Measurements from ENCODE around the gene TLL2.

Gene TLL2

GRCh38 chr10:96456296-96456840 is 57.4 kb downstream of the TLL2 start:
- H3K27ac Mint-ChIP-seq, result no peak overlapping the region
- no peak overlapping the region for H3K4me3 Mint-ChIP-seq
- H3K4me1 Mint-ChIP-seq, result no peaks in the 10 kb centered on the region
- H3K36me3 Mint-ChIP-seq, result no peaks in the 10 kb centered on the region
- peaks cover 7% of the 10 kb centered on the region for H3K9me3 Mint-ChIP-seq
- no peaks in the 10 kb centered on the region for H3K27me3 Mint-ChIP-seq

GRCh38 chr10:96453856-96454583 is 59.7 kb downstream of the TLL2 start:
- H3K27me3 Mint-ChIP-seq, result peaks cover 3% of the 10 kb centered on the region
- H3K4me3 Mint-ChIP-seq, result no peak overlapping the region
- H3K4me1 Mint-ChIP-seq, result no peaks in the 10 kb centered on the region
- no peak overlapping the region for H3K27ac Mint-ChIP-seq
- H3K9me3 Mint-ChIP-seq, result no peaks in the 10 kb centered on the region
- H3K36me3 Mint-ChIP-seq, result no peaks in the 10 kb centered on the region

- Mint-ChIP-seq H3K27ac (no peak overlapping the region), H3K36me3 (no peaks in the 10 kb centered on the region), H3K4me3 (no peak overlapping the region), H3K27me3 (peaks cover 3% of the 10 kb centered on the region), H3K9me3 (no peaks in the 10 kb centered on the region), H3K4me1 (no peaks in the 10 kb centered on the region)
Observed at GRCh38 chr10:96452494-96453153, 61.1 kb downstream of the TLL2 start.

- H3K4me3 Mint-ChIP-seq, result no peak overlapping the region
Observed at GRCh38 chr10:96450529-96451207, 63.1 kb downstream of the TLL2 start.

GRCh38 chr10:96448558-96448957 is 65.2 kb downstream of the TLL2 start:
- Mint-ChIP-seq H3K27ac (no peak overlapping the region), H3K27me3 (peaks cover 3% of the 10 kb centered on the region), H3K4me1 (no peaks in the 10 kb centered on the region), H3K9me3 (no peaks in the 10 kb centered on the region), H3K4me3 (no peak overlapping the region), H3K36me3 (no peaks in the 10 kb centered on the region)

More at GRCh38 chr10:96450529-96451207, 63.1 kb downstream of the TLL2 start:
- Mint-ChIP-seq H3K9me3 (no peaks in the 10 kb centered on the region), H3K27ac (no peak overlapping the region), H3K27me3 (peaks cover 3% of the 10 kb centered on the region), H3K4me1 (no peaks in the 10 kb centered on the region), H3K36me3 (no peaks in the 10 kb centered on the region)

- Mint-ChIP-seq H3K27ac (no peak overlapping the region), H3K4me1 (no peaks in the 10 kb centered on the region), H3K36me3 (no peaks in the 10 kb centered on the region), H3K9me3 (no peaks in the 10 kb centered on the region), H3K27me3 (peaks cover 3% of the 10 kb centered on the region), H3K4me3 (no peak overlapping the region)
Observed at GRCh38 chr10:96448021-96448457, 65.7 kb downstream of the TLL2 start.

- no peak overlapping the region for H3K27ac Mint-ChIP-seq
- no peaks in the 10 kb centered on the region for H3K4me1 Mint-ChIP-seq
- H3K27me3 Mint-ChIP-seq, result peaks cover 3% of the 10 kb centered on the region
- H3K9me3 Mint-ChIP-seq, result no peaks in the 10 kb centered on the region
- no peaks in the 10 kb centered on the region for H3K36me3 Mint-ChIP-seq
- H3K4me3 Mint-ChIP-seq, result no peak overlapping the region
Observed at GRCh38 chr10:96446966-96447596, 66.6 kb downstream of the TLL2 start.

- no peaks in the 10 kb centered on the region for H3K9me3 Mint-ChIP-seq
- peaks cover 6% of the 10 kb centered on the region for H3K27me3 Mint-ChIP-seq
- no peaks in the 10 kb centered on the region for H3K36me3 Mint-ChIP-seq
- H3K4me1 Mint-ChIP-seq, result no peaks in the 10 kb centered on the region
- H3K4me3 Mint-ChIP-seq, result no peak overlapping the region
- H3K27ac Mint-ChIP-seq, result no peak overlapping the region
Observed at GRCh38 chr10:96441987-96442643, 71.6 kb downstream of the TLL2 start.

- Mint-ChIP-seq H3K4me1 (no peaks in the 10 kb centered on the region), H3K27me3 (peaks cover 6% of the 10 kb centered on the region), H3K4me3 (no peak overlapping the region), H3K9me3 (no peaks in the 10 kb centered on the region), H3K27ac (no peak overlapping the region), H3K36me3 (no peaks in the 10 kb centered on the region)
Observed at GRCh38 chr10:96441322-96441885, 72.3 kb downstream of the TLL2 start.

- peaks cover 6% of the 10 kb centered on the region for H3K27me3 Mint-ChIP-seq
- H3K9me3 Mint-ChIP-seq, result peaks cover 4% of the 10 kb centered on the region
- H3K4me3 Mint-ChIP-seq, result no peak overlapping the region
- H3K27ac Mint-ChIP-seq, result no peak overlapping the region
- H3K4me1 Mint-ChIP-seq, result no peaks in the 10 kb centered on the region
- H3K36me3 Mint-ChIP-seq, result peaks cover 2% of the 10 kb centered on the region
Observed at GRCh38 chr10:96440361-96441292, 73.1 kb downstream of the TLL2 start.

- peaks cover 3% of the 10 kb centered on the region for H3K36me3 Mint-ChIP-seq
- no peak overlapping the region for H3K27ac Mint-ChIP-seq
- no peak overlapping the region for H3K4me3 Mint-ChIP-seq
- peaks cover 6% of the 10 kb centered on the region for H3K27me3 Mint-ChIP-seq
- no peaks in the 10 kb centered on the region for H3K4me1 Mint-ChIP-seq
- H3K9me3 Mint-ChIP-seq, result peaks cover 9% of the 10 kb centered on the region
Observed at GRCh38 chr10:96439725-96440124, 74.0 kb downstream of the TLL2 start.

GRCh38 chr10:96436035-96436434 is 77.7 kb downstream of the TLL2 start:
- Mint-ChIP-seq H3K4me3 (no peak overlapping the region), H3K27me3 (peaks cover 10% of the 10 kb centered on the region), H3K4me1 (no peaks in the 10 kb centered on the region), H3K9me3 (peaks cover 14% of the 10 kb centered on the region), H3K36me3 (peaks cover 3% of the 10 kb centered on the region), H3K27ac (no peak overlapping the region)

GRCh38 chr10:96431211-96431970 is 82.3 kb downstream of the TLL2 start:
- no peak overlapping the region for H3K4me3 Mint-ChIP-seq
- no peaks in the 10 kb centered on the region for H3K4me1 Mint-ChIP-seq
- H3K27ac Mint-ChIP-seq, result no peak overlapping the region
- peaks cover 19% of the 10 kb centered on the region for H3K27me3 Mint-ChIP-seq
- H3K36me3 Mint-ChIP-seq, result peaks cover 3% of the 10 kb centered on the region
- peaks cover 14% of the 10 kb centered on the region for H3K9me3 Mint-ChIP-seq
